Caco-2 (cell line): ENCODE data around the gene KLF7. TPM values are rescaled to one million over a fixed set of nuclear protein-coding genes. Genes with fewer than 3 reads are reported as not detected.

Source experiments
- BruUV-seq: library from RNA; stranded (reverse); fragments of 400-500 nt; replicated peaks from 2 replicates; lab custom pipeline; 2021; lab: Mats Ljungman, UMichigan
- CTCF ChIA-PET: fragments of 300-600 bp; sonication (Branson Sonifier 250); formaldehyde crosslinking; loops from one replicate; lab custom pipeline; 2022; ENCODE audit warnings: antibody characterized with exemption; lab: Charles Lee
- POLR2A ChIA-PET: fragments of 300-600 bp; sonication (Branson Sonifier 250); formaldehyde crosslinking; loops from one replicate; lab custom pipeline; 2022; ENCODE audit warnings: antibody characterized with exemption; lab: Charles Lee
- DNase-seq, 2 experiments: peaks; one replicate each; pipeline versions ENCODE4 v3.0.0 to v3.0.0-alpha.2; 2020 to 2022
- H3K27me3 ChIP-seq: replicated peaks from 2 replicates; pipeline ENCODE4 v1.6.0; 2011; ENCODE audit warnings: low read length; ENCODE audit not compliant: control insufficient read depth, insufficient read depth
- H3K36me3 ChIP-seq: 2 replicates; pipeline ENCODE4 v1.5.1; 2011; ENCODE audit warnings: low read length; ENCODE audit not compliant: control insufficient read depth, insufficient read depth
- H3K4me1 ChIP-seq: fragments of 250-450 bp; sonication (Bioruptor Pico); 2 replicates; pipeline ENCODE4 v1.5.1; 2020; ENCODE audit warnings: mild to moderate bottlenecking
- H3K4me3 ChIP-seq: 2 replicates; pipeline ENCODE4 v1.5.1; 2011; ENCODE audit warnings: low read depth, mild to moderate bottlenecking, control low read depth, low read length
- H3K9me3 ChIP-seq: fragments of 250-450 bp; sonication (Bioruptor Pico); 2 replicates; pipeline ENCODE4 v1.5.1; 2020; ENCODE audit warnings: mild to moderate bottlenecking, moderate library complexity
- H3K27ac Mint-ChIP-seq: one replicate; pipeline ENCODE4 v1.8.0; 2022; ENCODE audit warnings: mixed read lengths; ENCODE audit not compliant: unreplicated experiment
- H3K27me3 Mint-ChIP-seq: one replicate; pipeline ENCODE4 v1.8.0; 2022; ENCODE audit warnings: mixed read lengths; ENCODE audit not compliant: insufficient read depth, unreplicated experiment
- H3K36me3 Mint-ChIP-seq: one replicate; pipeline ENCODE4 v1.8.0; 2022; ENCODE audit warnings: mild to moderate bottlenecking, mixed read lengths; ENCODE audit not compliant: insufficient read depth, unreplicated experiment
- H3K4me1 Mint-ChIP-seq: one replicate; pipeline ENCODE4 v1.8.0; 2022; ENCODE audit warnings: low read depth, mixed read lengths; ENCODE audit not compliant: unreplicated experiment
- H3K4me3 Mint-ChIP-seq: one replicate; pipeline ENCODE4 v1.8.0; 2022; ENCODE audit warnings: mild to moderate bottlenecking, moderate library complexity, mixed read lengths; ENCODE audit not compliant: unreplicated experiment
- H3K9me3 Mint-ChIP-seq: one replicate; pipeline ENCODE4 v1.8.0; 2022; ENCODE audit warnings: mixed read lengths; ENCODE audit not compliant: unreplicated experiment
- intact Hi-C: fragments of 100-400 bp; cut with micrococcal nuclease; formaldehyde crosslinking; loops from one replicate; pipeline ENCODE4 v1.10.0; 2022; ENCODE audit not compliant: unreplicated experiment
- total RNA-seq: library from RNA; stranded (reverse); gene quantifications from 2 replicates; pipeline ENCODE4 v1.2.3, GENCODE V29; 2022
- TF ChIP-seq, protein P1 (sequence below), 2 experiments: fragments of 200-600 bp in 1 of 2; IDR thresholded peaks; 1 replicate in 1 of 2; 2 replicates in 1 of 2; pipeline versions ENCODE4 v1.5.1 to v1.8.0; 2011 to 2022; ENCODE audit warnings: antibody characterized with exemption in 1 of 2, control low read depth in 1 of 2, inconsistent platforms in 1 of 2, low read depth in 1 of 2, low read length in 1 of 2, mild to moderate bottlenecking in 1 of 2, moderate library complexity in 1 of 2; ENCODE audit not compliant: insufficient read depth in 1 of 2, severe bottlenecking in 1 of 2, unreplicated experiment in 1 of 2

KLF7 gene
- total RNA-seq, 1 experiment from 2014 or later = 0.36 TPM

DNA sequence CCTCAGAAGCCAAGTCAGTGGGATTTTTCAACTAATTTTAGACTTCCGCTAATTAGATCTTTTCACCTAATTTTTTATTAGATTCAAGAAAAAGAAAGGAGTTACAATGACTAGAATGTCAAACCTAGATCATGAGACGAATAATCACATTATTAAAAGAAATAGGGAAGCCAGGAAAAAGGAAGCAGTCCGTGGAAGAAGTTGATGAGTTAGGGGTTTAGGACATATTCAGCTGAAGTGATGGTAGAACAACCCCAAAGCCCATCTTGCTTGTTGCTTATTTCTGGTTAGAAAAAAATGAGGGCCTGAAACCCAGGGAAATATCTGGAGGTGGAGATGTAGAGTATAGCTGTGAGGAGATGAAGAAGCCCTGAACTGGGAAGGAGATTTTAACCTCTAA is 8.0 kb downstream of the KLF7 start:
- H3K27ac Mint-ChIP-seq = no peak overlapping the region
- TF ChIP-seq, protein P1, sequence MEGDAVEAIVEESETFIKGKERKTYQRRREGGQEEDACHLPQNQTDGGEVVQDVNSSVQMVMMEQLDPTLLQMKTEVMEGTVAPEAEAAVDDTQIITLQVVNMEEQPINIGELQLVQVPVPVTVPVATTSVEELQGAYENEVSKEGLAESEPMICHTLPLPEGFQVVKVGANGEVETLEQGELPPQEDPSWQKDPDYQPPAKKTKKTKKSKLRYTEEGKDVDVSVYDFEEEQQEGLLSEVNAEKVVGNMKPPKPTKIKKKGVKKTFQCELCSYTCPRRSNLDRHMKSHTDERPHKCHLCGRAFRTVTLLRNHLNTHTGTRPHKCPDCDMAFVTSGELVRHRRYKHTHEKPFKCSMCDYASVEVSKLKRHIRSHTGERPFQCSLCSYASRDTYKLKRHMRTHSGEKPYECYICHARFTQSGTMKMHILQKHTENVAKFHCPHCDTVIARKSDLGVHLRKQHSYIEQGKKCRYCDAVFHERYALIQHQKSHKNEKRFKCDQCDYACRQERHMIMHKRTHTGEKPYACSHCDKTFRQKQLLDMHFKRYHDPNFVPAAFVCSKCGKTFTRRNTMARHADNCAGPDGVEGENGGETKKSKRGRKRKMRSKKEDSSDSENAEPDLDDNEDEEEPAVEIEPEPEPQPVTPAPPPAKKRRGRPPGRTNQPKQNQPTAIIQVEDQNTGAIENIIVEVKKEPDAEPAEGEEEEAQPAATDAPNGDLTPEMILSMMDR (IDR thresholded peaks at IDR 0.05; ENCODE audit: insufficient read depth in 1 of 2, low read depth in 1 of 2, low read length in 1 of 2, severe bottlenecking in 1 of 2, unreplicated experiment in 1 of 2) = no peak
- no peaks in the 10 kb centered on the region for H3K9me3 ChIP-seq
- H3K4me1 Mint-ChIP-seq = no peaks in the 10 kb centered on the region
- H3K9me3 Mint-ChIP-seq = no peaks in the 10 kb centered on the region
- H3K4me3 ChIP-seq = no peak overlapping the region
- ChIA-PET CTCF (no interaction called here), POLR2A (no interaction called here)
- 0 out of 2 replicates have a peak, but pooled peaks cover 1% of the 10 kb centered on the region for H3K27me3 ChIP-seq
- no peaks in the 10 kb centered on the region for H3K36me3 Mint-ChIP-seq
- no peak for DNase-seq
- intact Hi-C loops = no loop called here
- H3K27me3 Mint-ChIP-seq = peaks cover 16% of the 10 kb centered on the region
- no peaks in the 10 kb centered on the region for H3K36me3 ChIP-seq
- no peaks in the 10 kb centered on the region for H3K4me1 ChIP-seq
- no TSS peak for BruUV-seq
- H3K4me3 Mint-ChIP-seq = no peak overlapping the region

DNA sequence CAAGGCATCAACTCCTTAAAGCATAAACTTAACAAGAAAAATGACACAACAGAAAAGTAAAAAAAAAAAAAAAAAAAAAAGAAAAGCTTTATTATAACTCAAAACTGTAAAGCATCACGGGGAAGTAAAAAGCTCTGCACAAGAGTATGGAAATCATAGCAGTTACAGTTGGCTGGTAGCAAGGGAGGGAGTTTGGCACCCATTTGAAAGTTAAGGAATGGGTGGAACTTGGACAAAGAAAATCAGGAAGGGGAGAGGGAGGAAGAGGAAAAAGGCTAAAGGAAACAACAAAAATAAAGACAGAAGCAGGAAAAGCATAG is 8.6 kb downstream of the KLF7 start:
- H3K4me1 Mint-ChIP-seq = no peaks in the 10 kb centered on the region
- no TSS peak for BruUV-seq
- H3K36me3 ChIP-seq = no peaks in the 10 kb centered on the region
- POLR2A ChIA-PET = interaction anchor here (0.7 kb wide), 1 partner anchor 9 kb away, joined by 3 read pairs; the partner anchor contains the start of gene KLF7
- TF ChIP-seq, protein P1 (IDR thresholded peaks at IDR 0.05; ENCODE audit: insufficient read depth in 1 of 2, low read depth in 1 of 2, low read length in 1 of 2, severe bottlenecking in 1 of 2, unreplicated experiment in 1 of 2) = no peak
- CTCF ChIA-PET = no interaction called here
- H3K27ac Mint-ChIP-seq = no peak overlapping the region
- no peaks in the 10 kb centered on the region for H3K4me1 ChIP-seq
- no peak overlapping the region for H3K4me3 ChIP-seq
- no peaks in the 10 kb centered on the region for H3K36me3 Mint-ChIP-seq
- DNase-seq = no peak
- peaks cover 20% of the 10 kb centered on the region for H3K27me3 Mint-ChIP-seq
- H3K4me3 Mint-ChIP-seq = no peak overlapping the region
- H3K9me3 ChIP-seq = no peaks in the 10 kb centered on the region
- H3K27me3 ChIP-seq = 0 out of 2 replicates have a peak, but pooled peaks cover 1% of the 10 kb centered on the region
- no peaks in the 10 kb centered on the region for H3K9me3 Mint-ChIP-seq
- intact Hi-C loops = no loop called here

DNA sequence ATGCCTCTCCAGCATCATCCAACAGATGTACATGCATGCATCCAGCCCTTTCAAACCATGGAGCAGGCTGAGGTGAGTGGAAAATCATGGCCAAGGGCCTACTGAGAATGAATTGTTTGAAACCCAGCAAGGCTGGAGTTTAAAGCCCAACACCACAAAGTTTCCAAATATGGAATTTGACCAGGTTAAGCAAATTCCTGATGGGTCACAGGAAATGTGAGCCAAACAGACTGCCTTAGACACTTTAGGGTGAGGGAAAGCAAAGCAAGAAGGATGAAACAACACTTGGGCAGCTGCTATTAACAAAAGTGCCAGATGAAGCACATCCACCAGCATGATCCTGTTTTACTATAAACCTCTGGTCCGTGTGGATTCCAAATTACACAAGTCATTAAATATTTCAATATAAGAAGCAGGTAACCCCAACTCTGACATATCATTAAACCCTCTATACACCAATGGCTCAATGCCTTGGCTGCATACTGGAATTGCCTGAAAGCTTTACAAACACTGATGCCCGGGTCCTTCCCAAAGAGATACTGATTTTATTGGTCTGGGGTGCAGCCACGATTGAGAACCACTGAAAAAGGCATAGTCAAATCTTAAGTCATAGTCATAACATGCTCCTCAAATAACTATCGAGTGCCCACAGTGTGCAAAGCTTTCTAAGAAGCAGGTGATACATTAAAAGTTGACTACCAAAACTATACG is 9.1 kb downstream of the KLF7 start:
- H3K27me3 Mint-ChIP-seq = peaks cover 19% of the 10 kb centered on the region
- TF ChIP-seq, protein P1 (IDR thresholded peaks at IDR 0.05; ENCODE audit: insufficient read depth in 1 of 2, low read depth in 1 of 2, low read length in 1 of 2, severe bottlenecking in 1 of 2, unreplicated experiment in 1 of 2) = no peak
- Histone ChIP-seq H3K4me3 (no peak overlapping the region), H3K27me3 (0 out of 2 replicates have a peak, but pooled peaks cover 1% of the 10 kb centered on the region), H3K4me1 (no peaks in the 10 kb centered on the region), H3K36me3 (no peaks in the 10 kb centered on the region), H3K9me3 (no peaks in the 10 kb centered on the region)
- H3K27ac Mint-ChIP-seq = no peak overlapping the region
- no peaks in the 10 kb centered on the region for H3K4me1 Mint-ChIP-seq
- H3K36me3 Mint-ChIP-seq = no peaks in the 10 kb centered on the region
- ChIA-PET POLR2A (interaction anchor here (0.7 kb wide), 1 partner anchor 9 kb away, joined by 3 read pairs; the partner anchor contains the start of gene KLF7), CTCF (no interaction called here)
- no peak overlapping the region for H3K4me3 Mint-ChIP-seq
- no peaks in the 10 kb centered on the region for H3K9me3 Mint-ChIP-seq
- BruUV-seq = no TSS peak
- intact Hi-C loops = no loop called here
- no peak for DNase-seq
